PC-3 (cell line): ENCODE measurements around the gene PLD4.

ENCODE experiments used
- EZH2 ChIP-seq: fragments of 300-600 bp; sonication (generic); IDR thresholded peaks from one replicate; pipeline ENCODE4 v1.6.1; 2017; ENCODE audit warnings: antibody characterized with exemption, mild to moderate bottlenecking, low read length; ENCODE audit not compliant: unreplicated experiment
- TF ChIP-seq, protein P1 (sequence below): fragments of 300-600 bp; sonication (generic); conservative IDR thresholded peaks from 2 replicates; pipeline ENCODE4 v1.5.1; 2017; ENCODE audit warnings: antibody characterized with exemption, low read depth, mild to moderate bottlenecking, low read length

DNA sequence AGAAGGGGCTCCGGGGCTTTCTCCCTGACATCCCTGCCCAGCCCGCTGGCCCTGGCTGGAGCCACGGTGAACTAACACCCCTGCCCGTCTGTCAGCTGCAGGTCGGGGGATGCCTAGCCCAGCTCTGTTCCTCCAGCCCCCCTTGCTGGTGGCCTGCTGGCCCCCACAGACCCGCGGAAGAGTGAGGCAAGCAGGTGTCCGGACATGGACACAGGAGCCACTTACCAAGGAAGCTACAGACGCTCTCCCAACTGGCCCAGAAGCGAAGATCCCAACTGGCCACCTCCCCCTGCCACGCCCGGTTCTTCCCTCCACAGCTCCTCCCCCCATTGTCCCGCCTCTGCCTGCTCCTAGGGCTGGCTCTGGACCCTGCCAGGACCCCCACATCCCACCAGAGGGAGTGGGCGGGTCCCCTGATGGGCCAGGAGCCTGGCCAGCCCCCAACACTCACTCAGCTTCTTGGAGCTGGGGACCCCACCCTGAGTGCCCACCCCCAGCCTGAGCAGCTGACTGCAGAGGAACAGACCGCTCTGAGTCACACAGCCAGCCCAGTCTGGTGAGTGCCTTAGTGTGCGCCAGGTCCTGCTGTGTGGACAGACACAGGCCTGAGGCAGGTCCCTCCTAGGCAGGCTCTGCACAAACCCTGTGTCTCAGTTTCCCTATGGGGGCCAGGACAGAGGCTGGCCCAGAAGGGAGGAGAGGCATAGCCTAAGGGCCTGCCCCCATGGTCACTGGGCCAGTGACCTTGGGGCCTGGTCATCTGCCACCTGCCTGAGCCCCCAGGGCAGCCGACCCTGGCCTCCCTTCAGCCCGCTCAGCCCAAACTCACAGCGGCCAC lies 45.8 kb downstream of the PLD4 start:
- TF ChIP-seq EZH2: no peak
- TF ChIP-seq, protein P1, sequence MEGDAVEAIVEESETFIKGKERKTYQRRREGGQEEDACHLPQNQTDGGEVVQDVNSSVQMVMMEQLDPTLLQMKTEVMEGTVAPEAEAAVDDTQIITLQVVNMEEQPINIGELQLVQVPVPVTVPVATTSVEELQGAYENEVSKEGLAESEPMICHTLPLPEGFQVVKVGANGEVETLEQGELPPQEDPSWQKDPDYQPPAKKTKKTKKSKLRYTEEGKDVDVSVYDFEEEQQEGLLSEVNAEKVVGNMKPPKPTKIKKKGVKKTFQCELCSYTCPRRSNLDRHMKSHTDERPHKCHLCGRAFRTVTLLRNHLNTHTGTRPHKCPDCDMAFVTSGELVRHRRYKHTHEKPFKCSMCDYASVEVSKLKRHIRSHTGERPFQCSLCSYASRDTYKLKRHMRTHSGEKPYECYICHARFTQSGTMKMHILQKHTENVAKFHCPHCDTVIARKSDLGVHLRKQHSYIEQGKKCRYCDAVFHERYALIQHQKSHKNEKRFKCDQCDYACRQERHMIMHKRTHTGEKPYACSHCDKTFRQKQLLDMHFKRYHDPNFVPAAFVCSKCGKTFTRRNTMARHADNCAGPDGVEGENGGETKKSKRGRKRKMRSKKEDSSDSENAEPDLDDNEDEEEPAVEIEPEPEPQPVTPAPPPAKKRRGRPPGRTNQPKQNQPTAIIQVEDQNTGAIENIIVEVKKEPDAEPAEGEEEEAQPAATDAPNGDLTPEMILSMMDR: no peak
